Lung (tissue), 12 donors: Measurements from ENCODE around the gene DDTL. TPM values are rescaled to one million over a fixed set of nuclear protein-coding genes. Genes with fewer than 3 reads are reported as not detected.
"Not testable (repeated sequence)": the region's sequence is repeated elsewhere in the genome, so short reads cannot be mapped to it uniquely, and the experiment has no call there.

Experiments used
- ATAC-seq: fragments of 200-7000 bp; cut with Tn5 transposase; one replicate; pipeline ENCODE4 v1.9.1; 2020; ENCODE audit warnings: moderate number of reproducible peaks; ENCODE audit not compliant: insufficient read depth, low FRiP score
- DNase-seq, 3 donors: peaks; one replicate each; pipeline ENCODE4 v3.0.0-alpha.2; 2013 to 2017
- H3K27ac ChIP-seq, 2 donors: one replicate each; pipeline ENCODE4 v1.5.1; 2013; ENCODE audit warnings: mild to moderate bottlenecking in 2 of 2, moderate library complexity in 2 of 2, control low read depth in 1 of 2, inconsistent platforms in 1 of 2, low read depth in 1 of 2, low read length in 1 of 2
- H3K27me3 ChIP-seq, 3 donors: one replicate each; pipeline ENCODE4 v1.5.1; 2013; ENCODE audit warnings: low read length in 2 of 3; ENCODE audit not compliant: control insufficient read depth in 3 of 3, insufficient read depth in 3 of 3
- H3K36me3 ChIP-seq, 4 donors: one replicate each; pipeline ENCODE4 v1.5.1; 2013; ENCODE audit warnings: low read length in 4 of 4, mild to moderate bottlenecking in 1 of 4, moderate library complexity in 1 of 4; ENCODE audit not compliant: control insufficient read depth in 4 of 4, insufficient read depth in 4 of 4
- H3K4me1 ChIP-seq, 5 donors: one replicate each; pipeline ENCODE4 v1.5.1; 2013; ENCODE audit warnings: low read length in 5 of 5, mild to moderate bottlenecking in 2 of 5, moderate library complexity in 1 of 5; ENCODE audit not compliant: control insufficient read depth in 5 of 5, insufficient read depth in 5 of 5
- H3K4me3 ChIP-seq: one replicate; pipeline ENCODE4 v1.5.1; 2013; ENCODE audit warnings: mild to moderate bottlenecking, control low read depth, moderate library complexity
- H3K9ac ChIP-seq, 2 donors: one replicate each; pipeline ENCODE4 v1.5.1; 2013; ENCODE audit warnings: low read length in 2 of 2, control low read depth in 1 of 2; ENCODE audit not compliant: insufficient read depth in 1 of 2
- H3K9me3 ChIP-seq, 4 donors: one replicate each; pipeline ENCODE4 v1.5.1; 2013; ENCODE audit warnings: low read length in 3 of 4, mild to moderate bottlenecking in 1 of 4, moderate library complexity in 1 of 4; ENCODE audit not compliant: control insufficient read depth in 4 of 4, insufficient read depth in 3 of 4
- CTCF ChIP-seq: IDR thresholded peaks from 2 replicates; pipeline ENCODE4 v1.5.1; 2012; ENCODE audit warnings: mild to moderate bottlenecking; ENCODE audit errors: control extremely low read depth, extremely low read depth
- WGBS, 2 donors: extraction: QIAGEN DNeasy Blood & Tissue Kit; methylation state at CpG; one replicate each; pipeline ENCODE4 v1.1.7; 2013; 5-methylcytosine and 5-hydroxymethylcytosine counted together
- polyA plus RNA-seq, 2 donors: library from polyadenylated mRNA; stranded (reverse); fragments of 200-250 nt; gene quantifications; one replicate each; pipeline ENCODE4 v1.2.1, GENCODE V29; 2013
- total RNA-seq, 2 donors: library from RNA; depleted of rRNA in 1 of 2; stranded (reverse); fragments of >200 nt in 1 of 2; gene quantifications; one replicate each; pipeline ENCODE4 v1.2.1, GENCODE V29; 2014 to 2021
- donor health status: control.
- donor health status: control.
- donor health status: Bipolar disorder and iron deficiency.
- donor health status: healthy.
- donor health status: DM: yes; HTN: yes; CAD: no.

The DDTL gene
- total and polyA plus RNA-seq, 4 donors, result 0.37 to 4.4 (median 2.4) TPM

GRCh38 chr22:23993581-23994177, 27.0 kb downstream of the DDTL start:
- not testable (repeated sequence) for H3K27ac ChIP-seq, H3K27me3 ChIP-seq, H3K36me3 ChIP-seq, ATAC-seq, H3K4me1 ChIP-seq, H3K9ac ChIP-seq, H3K4me3 ChIP-seq, H3K9me3 ChIP-seq, DNase-seq
- WGBS, 2 donors, result 49 to 90% methylated on average over 4 of the region's 4 CpGs

- WGBS, 2 donors, result 88 to 95% methylated on average over 3 of the region's 3 CpGs
- Histone ChIP-seq H3K9ac (no peak overlapping the region), H3K4me1 (no peaks in the 10 kb centered on the region), H3K36me3 (no peaks in the 10 kb centered on the region), H3K27ac (no peak overlapping the region), H3K27me3 (no peaks in the 10 kb centered on the region), H3K4me3 (no peak overlapping the region), H3K9me3 (no peaks in the 10 kb centered on the region)
- no peak for DNase-seq
- no peak for TF ChIP-seq CTCF
- ATAC-seq, result no peak
These were observed 30.4 kb downstream of the DDTL start for GRCh38 chr22:23997092-23997491.

- not testable (repeated sequence) for H3K9me3 ChIP-seq, H3K27me3 ChIP-seq, DNase-seq, H3K9ac ChIP-seq, H3K4me3 ChIP-seq, H3K36me3 ChIP-seq, H3K4me1 ChIP-seq, ATAC-seq, H3K27ac ChIP-seq
- 80 to 82% methylated on average over 7 of the region's 7 CpGs for WGBS, 2 donors
These were observed 33.1 kb downstream of the DDTL start for GRCh38 chr22:23999779-24000178.

GRCh38 chr22:24001314-24001713, 34.6 kb downstream of the DDTL start:
- Histone ChIP-seq H3K9me3 (no peaks in the 10 kb centered on the region), H3K36me3 (no peaks in the 10 kb centered on the region), H3K27ac (no peak overlapping the region), H3K4me1 (no peaks in the 10 kb centered on the region), H3K9ac (no peak overlapping the region), H3K27me3 (no peaks in the 10 kb centered on the region), H3K4me3 (no peak overlapping the region)
- DNase-seq (no peak), ATAC-seq (no peak)
- no peak for TF ChIP-seq CTCF
- 86 to 88% methylated on average over 9 of the region's 9 CpGs for WGBS, 2 donors

GRCh38 chr22:24002272-24002671, 35.6 kb downstream of the DDTL start:
- no peak for TF ChIP-seq CTCF
- H3K36me3 ChIP-seq, result no peaks in the 10 kb centered on the region
- DNase-seq, result no peak
- H3K27ac ChIP-seq, result no peak overlapping the region
- no peak for ATAC-seq
- WGBS, 2 donors, result 86 to 87% methylated on average over 10 of the region's 10 CpGs
- no peaks in the 10 kb centered on the region for H3K27me3 ChIP-seq
- no peaks in the 10 kb centered on the region for H3K9me3 ChIP-seq
- H3K4me1 ChIP-seq, result no peaks in the 10 kb centered on the region
- no peak overlapping the region for H3K9ac ChIP-seq
- no peak overlapping the region for H3K4me3 ChIP-seq
